Prostate gland (tissue), 2 donors: Measurements from ENCODE around the gene IL10RB.

Experiments
- POLR2A ChIP-seq: fragments of 450-650 bp; IDR thresholded peaks from one replicate; pipeline ENCODE4 v1.6.1; 2016; ENCODE audit warnings: antibody characterized with exemption, mild to moderate bottlenecking
- TF ChIP-seq, protein P1 (sequence below), 4 experiments: fragments of 200-600 bp in 2 of 4; fragments of 450-650 bp in 2 of 4; sonication (generic) in 2 of 4; IDR thresholded peaks; 1 replicate in 3 of 4; 2 replicates in 1 of 4; pipeline ENCODE4 v1.5.1; 2016 to 2019; ENCODE audit warnings: antibody characterized with exemption in 4 of 4, mild to moderate bottlenecking in 2 of 4, moderate library complexity in 2 of 4

DNA sequence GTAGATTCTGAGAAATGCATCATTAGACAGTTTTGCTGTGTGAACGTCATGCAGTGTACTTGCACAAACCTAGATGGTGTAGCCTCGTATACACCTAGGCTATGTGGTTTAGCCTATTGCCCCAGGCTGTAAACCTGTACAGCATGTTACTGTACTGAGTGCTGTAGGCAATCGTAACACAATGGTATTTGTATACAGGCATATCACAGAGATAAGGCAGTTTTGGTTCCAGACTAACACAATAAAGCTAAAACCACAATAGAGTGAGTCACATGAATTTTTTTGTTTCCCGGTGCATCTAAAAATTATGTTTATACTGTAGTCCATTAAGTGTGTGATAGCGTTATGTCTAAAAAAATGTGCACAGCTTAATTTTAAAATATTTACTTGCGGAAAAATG is 6.9 kb downstream of the IL10RB start:
- TF ChIP-seq POLR2A = no peak
- TF ChIP-seq, protein P1, sequence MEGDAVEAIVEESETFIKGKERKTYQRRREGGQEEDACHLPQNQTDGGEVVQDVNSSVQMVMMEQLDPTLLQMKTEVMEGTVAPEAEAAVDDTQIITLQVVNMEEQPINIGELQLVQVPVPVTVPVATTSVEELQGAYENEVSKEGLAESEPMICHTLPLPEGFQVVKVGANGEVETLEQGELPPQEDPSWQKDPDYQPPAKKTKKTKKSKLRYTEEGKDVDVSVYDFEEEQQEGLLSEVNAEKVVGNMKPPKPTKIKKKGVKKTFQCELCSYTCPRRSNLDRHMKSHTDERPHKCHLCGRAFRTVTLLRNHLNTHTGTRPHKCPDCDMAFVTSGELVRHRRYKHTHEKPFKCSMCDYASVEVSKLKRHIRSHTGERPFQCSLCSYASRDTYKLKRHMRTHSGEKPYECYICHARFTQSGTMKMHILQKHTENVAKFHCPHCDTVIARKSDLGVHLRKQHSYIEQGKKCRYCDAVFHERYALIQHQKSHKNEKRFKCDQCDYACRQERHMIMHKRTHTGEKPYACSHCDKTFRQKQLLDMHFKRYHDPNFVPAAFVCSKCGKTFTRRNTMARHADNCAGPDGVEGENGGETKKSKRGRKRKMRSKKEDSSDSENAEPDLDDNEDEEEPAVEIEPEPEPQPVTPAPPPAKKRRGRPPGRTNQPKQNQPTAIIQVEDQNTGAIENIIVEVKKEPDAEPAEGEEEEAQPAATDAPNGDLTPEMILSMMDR (IDR thresholded peaks at IDR 0.05) = no peak
